NOMO-1 (cell line): ENCODE data around the gene PTPRM.

Source experiments
- DNase-seq, 2 experiments: peaks; one replicate each; lab custom pipeline; 2025; ENCODE audit not compliant: unreplicated experiment in 2 of 2; lab: John Stamatoyannopoulos, UW

The PTPRM gene

DNA sequence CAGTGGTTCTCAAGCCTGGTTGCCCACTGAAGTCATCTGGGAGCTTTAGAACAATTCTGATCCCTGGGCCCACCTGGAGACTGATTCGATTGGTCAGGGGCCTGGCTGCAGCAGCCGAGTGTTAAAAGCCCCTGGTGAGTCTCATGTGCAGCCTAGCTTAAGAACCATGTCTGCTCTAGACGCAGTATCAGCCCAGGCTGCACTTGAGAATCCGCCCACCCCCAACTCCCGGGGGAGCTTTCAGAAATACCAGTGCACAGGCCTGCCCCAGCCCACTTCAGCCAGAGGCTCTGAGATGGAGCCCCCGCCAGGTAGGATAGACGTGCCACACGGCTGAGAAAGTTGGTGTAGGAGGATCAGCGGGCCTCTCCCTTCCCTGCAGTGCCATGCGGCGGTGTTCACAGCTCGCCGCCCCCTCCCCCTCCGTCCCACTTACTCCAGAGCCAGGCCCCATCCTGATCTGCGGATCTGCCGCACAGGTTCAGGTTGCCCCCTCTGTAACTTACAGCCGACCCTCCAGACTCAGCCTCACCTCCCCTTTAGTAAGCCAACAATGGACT lies 833.2 kb downstream of the PTPRM start:
- no peak for DNase-seq

DNA sequence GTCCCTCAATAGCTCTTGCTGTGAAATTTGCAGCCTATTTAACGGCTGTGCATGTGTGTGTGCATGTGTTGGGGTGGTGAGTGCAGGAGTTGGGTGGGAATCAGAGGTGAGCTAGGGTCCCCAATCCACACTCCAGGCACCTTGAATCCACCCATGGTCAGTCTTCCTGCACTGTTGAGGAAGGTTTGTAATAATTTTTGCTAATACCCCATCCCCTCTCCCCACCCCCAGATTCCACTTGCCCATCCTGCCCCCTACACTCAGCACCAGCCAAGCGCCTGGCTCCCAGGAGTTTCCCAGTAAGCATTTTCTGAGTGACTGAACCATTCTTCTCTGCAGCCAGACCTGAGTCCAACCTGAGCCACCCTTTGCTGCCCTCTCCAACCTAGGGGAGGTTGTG lies 833.7 kb downstream of the PTPRM start:
- no peak for DNase-seq

DNA sequence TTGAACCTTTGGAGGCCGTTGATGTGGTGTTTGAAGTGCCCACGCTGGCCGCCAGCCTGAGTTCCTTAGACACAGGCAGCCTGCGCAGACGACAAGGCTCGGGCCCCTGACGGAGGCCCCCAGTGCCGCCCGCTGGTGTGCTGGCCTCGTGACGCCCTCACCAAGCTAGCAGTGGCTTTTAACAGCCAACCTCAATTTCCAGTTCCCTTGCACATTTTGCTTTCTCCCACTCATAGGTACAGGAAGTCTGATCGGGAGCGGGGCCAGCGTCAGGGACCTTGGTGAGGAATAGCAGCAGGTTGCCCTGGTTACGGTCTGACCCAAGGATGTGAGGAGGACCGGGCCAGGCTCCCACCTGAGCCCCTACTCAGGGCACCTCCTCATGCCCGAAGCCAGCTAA lies 834.5 kb downstream of the PTPRM start:
- no peak for DNase-seq

DNA sequence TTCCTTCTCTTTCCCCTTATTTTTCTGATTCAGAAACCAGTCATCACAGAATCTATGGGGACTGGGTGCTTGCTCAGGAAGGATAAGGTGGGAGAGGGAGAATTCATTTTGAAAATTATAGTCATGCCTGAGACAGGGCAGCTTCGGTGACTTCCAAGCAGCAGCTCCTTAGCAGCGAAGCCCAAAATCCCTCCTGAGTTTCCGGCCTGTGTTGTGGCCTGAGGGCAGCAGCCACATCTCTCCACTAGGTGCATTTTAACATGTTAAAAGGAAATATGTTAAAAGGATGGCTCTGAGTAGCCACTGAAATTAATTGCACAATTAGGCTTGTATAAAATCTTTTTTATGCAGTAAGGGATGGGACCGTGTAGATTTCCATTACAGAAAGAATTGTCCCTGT lies 835.1 kb downstream of the PTPRM start:
- no peak for DNase-seq

DNA sequence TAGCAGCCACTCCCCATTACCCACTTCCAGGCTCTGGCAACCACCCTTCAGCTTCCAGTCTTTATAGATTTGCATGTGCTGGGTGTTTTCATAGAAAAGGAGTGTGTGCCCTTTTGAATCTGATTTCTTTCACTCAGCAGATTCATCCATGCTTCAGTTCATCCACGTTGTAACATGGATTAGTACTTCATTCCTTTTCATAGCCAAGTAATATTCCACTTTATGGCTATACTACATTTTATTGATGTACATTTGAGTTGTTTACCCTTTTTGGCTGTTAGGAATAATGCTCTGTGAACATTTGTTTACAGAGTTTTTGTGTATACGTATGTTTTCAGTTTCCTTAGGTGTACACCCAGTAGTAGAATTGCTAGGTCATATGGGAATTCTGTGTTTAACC lies 836.6 kb downstream of the PTPRM start:
- no peak for DNase-seq

DNA sequence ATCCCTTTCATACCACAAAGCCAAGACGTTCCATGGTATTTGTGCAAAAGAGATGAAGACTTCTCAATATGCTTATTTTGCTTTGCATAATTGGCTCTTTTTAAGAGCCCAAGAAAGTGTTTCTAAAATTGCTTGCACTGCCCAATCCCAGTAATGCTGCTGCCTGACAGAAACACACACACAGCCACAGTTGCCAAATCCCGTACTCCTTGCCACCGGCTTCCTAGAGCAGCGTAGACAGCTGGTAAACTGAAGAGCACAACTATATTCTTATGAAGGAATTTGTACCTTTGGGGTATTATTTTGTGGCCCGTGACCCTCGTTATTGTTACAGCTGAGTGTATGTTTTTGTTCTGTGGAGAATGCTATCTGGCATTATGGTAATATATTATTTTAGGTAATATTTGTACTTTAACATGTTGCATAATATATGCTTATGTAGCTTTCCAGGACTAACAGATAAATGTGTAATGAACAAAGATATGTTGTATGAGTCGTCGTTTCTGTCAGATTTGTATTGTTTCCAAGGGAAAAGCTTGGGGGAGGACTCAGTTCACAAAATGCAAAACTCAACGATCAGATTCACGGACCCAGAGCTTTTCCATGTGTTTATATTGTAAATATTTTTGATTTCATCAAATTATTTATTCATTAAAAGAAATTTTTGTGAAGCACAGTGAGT lies 839.2 kb downstream of the PTPRM start:
- DNase-seq = no peak

DNA sequence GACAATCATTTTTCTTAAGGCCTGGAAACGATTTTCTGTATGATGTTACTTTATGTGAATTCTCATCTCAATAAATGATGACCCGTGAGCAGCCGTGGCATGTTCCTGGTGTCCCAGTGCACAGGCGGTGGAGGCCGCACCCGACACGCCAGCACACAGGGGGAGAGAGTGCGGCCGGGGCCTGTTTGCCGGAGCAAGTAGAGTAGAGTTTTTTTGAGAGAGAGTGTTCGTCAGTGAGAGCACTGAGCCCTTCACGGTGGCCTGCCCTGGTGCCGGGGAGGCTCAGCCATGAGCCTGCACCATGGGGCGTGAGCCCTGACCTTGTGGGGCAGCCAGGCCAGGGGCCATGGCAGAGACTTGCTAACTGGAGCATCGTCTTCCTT lies 839.7 kb downstream of the PTPRM start:
- DNase-seq = no peak

DNA sequence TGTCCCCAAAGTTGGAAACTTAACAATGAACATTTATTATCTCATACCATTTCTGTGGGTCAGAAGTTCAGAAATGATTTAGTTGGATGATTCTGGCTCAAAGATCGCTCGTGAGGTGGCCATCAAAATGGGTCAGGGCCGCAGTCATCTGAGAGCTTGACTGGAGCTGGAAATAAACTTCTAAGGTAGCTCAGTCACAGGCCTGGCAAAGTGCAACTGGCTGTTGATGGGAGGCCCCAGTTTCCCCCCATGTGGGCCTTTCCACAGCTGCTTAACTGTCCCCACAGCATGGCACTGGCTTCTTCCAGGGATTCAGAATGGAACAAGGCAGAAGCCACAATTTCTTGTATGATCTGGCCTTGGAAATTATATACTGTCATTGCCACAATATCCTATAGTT lies 842.0 kb downstream of the PTPRM start:
- DNase-seq = no peak

DNA sequence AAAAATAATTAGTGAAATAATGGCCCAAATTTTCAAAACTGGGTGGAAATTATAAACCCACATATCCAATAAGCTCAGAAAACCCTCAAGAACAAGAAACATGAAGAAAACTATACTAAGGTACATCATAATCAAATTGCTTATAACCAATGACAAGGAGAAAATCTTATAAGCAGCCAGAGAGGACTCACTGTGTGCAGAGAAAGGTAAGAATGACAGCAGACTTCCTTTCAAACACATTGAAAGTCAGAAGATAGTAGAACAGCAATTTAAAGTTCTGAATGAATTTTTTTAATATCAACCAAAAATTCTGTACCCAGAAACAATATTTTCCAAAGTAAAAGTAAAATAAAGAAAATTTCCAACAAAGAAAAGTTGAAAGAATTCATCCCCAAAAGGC lies 844.4 kb downstream of the PTPRM start:
- DNase-seq = no peak

DNA sequence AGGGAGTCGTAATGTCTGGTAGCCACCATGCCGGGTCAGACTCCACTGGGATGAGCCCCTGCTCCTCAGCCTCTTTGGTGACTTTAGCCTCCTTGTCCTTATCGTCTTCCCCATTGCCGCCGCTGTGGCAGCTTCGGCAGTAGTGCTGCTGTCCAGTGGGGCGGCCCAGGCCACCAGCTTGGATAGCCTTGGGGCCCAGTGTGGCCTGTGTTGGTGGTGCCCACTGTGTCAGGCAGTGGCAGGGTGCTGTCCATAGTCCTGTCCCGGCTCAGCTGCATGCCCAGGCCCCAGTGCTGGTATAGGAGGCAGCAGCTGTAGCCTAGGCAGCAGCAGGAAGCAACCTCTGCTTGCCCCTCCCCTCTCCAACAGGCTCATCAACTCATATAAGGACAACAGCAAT lies 845.0 kb downstream of the PTPRM start:
- DNase-seq = no peak

DNA sequence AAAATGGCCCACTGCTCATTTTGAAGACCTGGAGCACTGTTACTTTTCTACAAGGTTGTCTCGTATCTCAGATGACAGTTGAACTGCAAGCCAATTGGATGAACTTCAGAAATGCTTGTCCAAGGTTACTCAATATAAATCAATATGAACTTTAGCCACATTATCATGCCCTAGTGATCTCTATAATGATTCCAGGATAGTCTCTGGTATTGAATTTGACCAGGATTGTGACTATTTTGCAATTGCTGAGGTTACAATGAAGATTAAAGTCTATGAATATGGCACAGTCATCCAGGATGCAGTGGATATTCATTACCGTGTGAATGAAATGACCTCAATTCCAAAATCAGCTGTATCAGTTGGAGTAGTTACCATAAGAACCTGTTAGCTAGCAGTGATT lies 846.1 kb downstream of the PTPRM start:
- no peak for DNase-seq

DNA sequence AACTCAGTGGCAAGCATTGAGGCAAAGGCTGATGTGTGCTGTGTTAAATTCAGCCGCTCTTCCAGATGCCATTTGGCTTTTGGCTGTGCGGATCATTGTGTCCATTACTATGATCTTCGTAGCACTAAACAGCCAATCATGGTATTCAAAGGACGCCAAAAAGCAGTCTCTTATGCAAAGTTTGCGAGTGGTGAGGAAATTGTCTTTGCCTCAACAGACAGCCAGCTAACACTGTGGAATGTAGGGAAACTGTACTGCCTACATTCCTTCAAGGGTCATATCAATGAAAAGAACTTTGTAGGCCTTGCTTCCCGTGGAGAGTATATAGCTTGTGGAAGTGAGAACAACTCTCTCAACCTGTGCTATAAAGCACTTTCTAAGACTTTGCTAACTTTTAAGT lies 846.6 kb downstream of the PTPRM start:
- DNase-seq = no peak

DNA sequence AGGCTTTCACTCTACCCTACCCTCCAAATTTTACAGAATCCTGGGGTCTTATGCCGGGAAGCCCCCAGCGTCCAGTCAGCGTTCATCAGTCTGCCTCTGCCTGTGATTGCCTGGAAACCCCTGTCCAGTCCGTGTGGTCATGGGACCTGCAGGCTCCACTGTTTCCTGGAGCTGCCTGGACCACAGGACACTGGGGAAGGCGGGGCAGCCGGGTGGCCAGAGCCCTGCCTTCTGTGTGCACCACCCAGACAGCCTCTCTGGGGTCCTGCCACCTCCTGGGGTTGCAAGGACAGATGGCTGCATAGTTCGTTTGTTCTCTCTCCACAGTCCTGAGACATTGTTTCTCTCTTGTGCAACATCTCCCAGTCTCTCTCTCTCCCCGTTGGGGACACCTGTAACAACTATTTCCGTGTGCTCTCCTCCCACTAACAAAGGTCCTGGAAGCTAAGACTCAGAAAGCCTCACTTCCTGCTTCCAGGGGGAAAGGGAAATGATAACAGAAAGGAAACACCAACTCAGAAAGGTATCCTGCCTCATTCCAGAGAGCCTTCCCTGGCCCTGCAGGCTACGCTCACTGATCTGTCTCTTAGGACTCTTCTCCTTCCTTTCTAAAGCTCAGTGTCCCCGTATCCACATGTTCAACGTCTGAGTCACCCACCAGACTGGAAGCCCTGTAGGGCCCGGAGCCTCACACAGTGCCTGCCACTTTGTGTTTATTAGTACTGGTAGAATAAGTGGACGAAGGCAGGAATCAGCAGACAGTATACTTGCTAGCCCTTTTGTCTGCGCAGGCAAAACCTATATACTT lies 849.3 kb downstream of the PTPRM start:
- no peak for DNase-seq

DNA sequence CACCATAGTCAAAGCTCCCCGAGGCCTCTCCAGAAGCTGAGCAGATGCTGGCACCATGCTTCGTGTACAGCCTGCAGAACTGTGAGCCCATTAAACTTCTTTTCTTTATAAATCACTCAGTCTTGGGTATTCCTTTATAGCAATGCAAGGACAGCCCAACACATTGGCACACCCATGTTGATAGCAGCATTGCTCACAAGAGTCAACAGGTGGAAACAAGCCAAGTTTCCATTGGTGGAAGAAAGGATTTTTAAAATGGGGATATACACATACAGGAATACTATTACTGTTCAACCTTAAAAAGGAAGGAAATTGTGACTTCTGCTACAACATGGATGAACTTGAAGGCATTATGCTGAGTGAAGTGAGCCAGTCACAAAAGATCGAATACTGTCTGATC lies 855.3 kb downstream of the PTPRM start:
- DNase-seq = no peak

DNA sequence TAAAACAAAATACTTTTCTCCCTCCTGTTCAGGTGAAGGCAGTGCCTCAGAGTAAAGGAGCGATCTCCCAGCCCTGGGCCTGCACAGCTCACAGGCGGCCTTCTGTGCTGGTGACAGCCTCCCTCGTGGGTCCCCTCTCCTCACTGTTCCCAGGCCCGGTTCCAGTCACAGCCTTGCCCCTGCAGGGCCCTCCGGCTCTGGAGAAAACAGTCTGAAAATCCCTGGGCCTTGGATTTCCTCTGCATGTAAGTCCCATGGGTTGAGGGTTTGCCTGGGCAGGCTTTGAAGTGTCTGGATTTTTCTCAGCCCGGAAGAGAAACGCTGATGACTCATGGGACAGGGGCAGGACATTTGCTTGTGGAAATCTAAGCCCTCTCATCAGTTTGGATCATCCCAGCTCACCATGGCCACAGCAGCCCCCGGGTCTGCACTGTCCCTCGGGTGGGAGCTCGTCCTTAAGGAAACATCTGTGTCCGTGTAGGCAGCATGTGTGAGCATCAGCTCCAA lies 856.0 kb downstream of the PTPRM start:
- no peak for DNase-seq

DNA sequence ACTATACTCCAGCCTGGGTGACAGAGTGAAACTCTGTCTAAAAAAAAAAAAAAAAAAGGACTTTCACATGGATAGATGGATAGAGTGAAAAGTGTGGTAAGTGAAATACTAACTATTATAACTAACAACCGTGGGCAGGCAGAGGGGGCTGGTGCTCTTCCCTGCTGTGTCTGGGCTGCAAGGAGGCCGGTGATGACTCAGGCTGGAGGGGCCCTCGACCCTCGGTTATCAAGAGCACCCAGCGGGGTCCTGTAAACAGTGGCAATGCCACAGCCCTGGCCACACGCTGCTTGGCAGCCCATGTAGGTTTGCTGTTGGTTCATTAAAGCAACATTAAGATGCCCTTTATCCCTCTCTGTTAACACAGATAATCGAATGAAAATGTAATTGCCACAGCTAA lies 857.4 kb downstream of the PTPRM start:
- DNase-seq = no peak

DNA sequence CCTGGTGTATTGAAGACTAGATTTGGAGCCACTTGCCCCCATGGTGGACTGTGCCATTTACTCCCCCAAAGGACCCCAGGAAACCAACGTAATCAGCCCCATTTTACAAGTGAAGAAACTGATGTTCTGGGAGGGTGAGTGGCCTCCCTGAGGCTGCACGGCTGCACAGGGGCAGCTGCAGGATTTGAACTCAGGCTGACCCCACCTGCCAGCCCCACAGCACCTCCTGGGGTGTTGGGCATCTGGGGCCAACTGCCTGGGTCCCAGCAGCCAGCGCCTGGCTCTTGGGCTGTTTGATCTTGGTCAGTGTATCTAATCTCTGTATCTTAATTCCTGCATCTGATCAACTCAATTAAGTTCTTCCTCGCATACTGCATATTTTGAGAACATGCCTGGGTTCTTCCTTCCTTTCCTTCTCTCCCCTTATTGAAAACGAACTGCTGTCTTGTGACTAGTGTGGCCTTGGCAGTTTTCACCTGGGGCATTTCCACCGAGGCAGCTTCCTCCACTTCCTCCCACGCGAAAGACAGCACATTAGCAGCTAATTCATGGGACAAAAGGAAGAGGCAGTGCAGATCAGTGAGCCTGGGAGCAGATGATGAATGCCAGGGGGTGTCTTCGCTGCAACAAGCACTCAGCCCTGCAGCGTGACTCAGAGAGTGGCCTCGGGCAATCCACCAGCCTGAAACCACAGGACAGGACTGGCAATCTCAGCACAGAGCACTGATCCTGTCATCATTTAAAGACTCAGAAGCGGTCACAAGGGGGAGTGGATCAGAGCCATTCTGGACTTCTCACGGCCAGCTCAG lies 858.0 kb downstream of the PTPRM start:
- no peak for DNase-seq

DNA sequence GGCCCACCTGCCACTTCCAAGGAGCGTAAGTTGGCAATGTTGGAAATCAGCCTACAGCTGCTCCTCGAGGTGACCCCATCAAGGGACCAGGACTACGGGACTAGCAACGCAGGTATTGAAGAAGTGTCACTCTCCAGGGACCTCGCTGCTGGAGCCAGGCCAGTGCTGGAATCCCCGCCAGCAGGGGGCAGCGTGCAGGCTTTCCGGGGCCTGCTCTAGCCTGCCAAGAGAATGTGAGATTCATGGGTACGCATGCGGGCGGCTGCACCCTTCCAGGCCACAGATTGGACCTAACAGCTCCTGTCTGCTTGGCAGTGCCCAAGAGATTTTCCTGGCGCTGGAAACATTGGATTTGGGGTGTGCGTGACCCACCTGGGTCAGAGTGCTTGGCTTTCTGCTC lies 859.3 kb downstream of the PTPRM start:
- DNase-seq = no peak

DNA sequence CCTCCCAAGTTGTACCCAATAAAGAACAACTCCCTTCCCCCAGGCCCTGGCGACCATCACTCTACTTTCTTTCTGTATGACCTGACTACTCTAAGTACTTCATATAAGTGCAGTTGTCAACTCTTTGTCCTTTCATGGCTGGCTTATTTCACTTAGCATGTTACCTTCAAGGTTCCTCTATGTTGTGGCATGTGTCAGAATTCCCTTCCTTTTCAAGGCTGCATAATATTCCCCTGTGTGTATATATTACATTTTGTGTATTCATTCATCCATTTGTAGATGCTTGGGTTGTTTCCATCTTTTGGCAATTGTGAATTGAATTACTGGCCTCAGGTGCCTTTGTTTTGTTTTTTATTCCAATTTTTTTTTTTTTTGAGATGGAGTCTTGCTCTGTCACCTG lies 860.2 kb downstream of the PTPRM start:
- no peak for DNase-seq

DNA sequence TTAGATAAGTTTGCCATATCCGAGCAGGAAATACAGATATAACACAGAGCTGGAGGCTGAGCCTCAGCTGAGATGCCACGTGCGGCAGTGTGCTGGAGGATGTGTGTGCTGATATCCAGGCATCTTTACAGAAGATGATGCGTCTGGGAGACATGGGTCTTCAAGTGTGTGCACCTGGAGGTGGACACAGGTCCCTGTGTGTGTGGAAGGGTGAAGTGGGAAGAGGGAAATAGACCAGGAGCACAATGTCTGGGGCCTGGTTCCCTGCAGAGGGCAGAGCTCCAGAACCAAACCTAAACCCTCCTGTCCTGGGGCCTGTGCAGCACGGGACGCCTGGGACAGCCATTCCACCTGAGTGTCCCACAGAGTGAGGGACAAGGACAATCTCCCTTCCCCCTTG lies 861.8 kb downstream of the PTPRM start:
- DNase-seq = no peak

DNA sequence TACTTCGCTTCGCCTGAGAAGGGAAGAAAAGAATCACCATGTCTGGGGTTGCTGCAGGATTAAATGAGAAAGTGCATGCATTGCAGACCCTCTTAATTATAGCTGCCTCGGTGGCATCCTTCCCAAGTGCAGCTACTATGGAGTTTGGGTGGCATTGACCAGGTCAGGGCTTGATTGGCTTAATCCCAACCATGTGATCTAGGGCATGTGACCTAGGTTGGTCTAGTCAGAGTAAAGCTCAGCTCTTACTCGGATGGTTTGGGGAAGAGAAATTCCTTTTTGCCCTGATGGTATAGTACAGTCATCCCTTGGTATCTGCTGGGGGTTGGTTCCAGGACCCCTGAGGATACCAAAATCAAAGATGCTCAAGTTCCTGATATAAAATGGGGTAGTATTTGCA lies 863.9 kb downstream of the PTPRM start:
- no peak for DNase-seq
